ENCODE results near the gene OR6C68. TPM values are rescaled to one million over a fixed set of nuclear protein-coding genes. Genes with fewer than 3 reads are reported as not detected.
"Not testable (repeated sequence)": the region's sequence is repeated elsewhere in the genome, so short reads cannot be mapped to it uniquely, and the experiment has no call there.

OR6C68 gene
- polyA plus RNA-seq, 1 experiment, result not detected

GRCh38 chr12:55467836-55468235 is 24.3 kb upstream of the OR6C68 start:
- TF ChIP-seq CTCF (IDR thresholded peaks at IDR 0.05; ENCODE audit: insufficient read depth, low read depth, low read length), result no peak
- DNase-seq (ENCODE audit: low read depth), result no peak
- H3K4me3 ChIP-seq (ENCODE audit: low read depth, low read length), result no peak overlapping the region
- no peaks in the 10 kb centered on the region for H3K27me3 ChIP-seq (ENCODE audit: control insufficient read depth, insufficient read depth, low read length)
- no peaks in the 10 kb centered on the region for H3K36me3 ChIP-seq (ENCODE audit: control insufficient read depth, insufficient read depth, low read length)
- CTCF ChIA-PET, result no interaction called here
- POLR2A ChIA-PET, result no interaction called here

GRCh38 chr12:55469291-55469690 is 22.9 kb upstream of the OR6C68 start:
- no peak overlapping the region for H3K4me3 ChIP-seq (ENCODE audit: low read depth, low read length)
- TF ChIP-seq CTCF (IDR thresholded peaks at IDR 0.05; ENCODE audit: insufficient read depth, low read depth, low read length), result no peak
- no peaks in the 10 kb centered on the region for H3K36me3 ChIP-seq (ENCODE audit: control insufficient read depth, insufficient read depth, low read length)
- no peak for DNase-seq (ENCODE audit: low read depth)
- ChIA-PET POLR2A (no interaction called here), CTCF (no interaction called here)
- H3K27me3 ChIP-seq (ENCODE audit: control insufficient read depth, insufficient read depth, low read length), result no peaks in the 10 kb centered on the region

GRCh38 chr12:55470088-55470829 is 21.9 kb upstream of the OR6C68 start, which contains the start of gene OR6C70:
TSS of gene OR6C70 (minus strand) at chr12:55470138. CDS start at chr12:55470138, 0 bp downstream.
- CTCF ChIA-PET, result no interaction called here
- no peak within 1 kb of the TSS for H3K4me3 ChIP-seq (ENCODE audit: low read depth, low read length)
- no peaks in the 10 kb centered on the region for H3K36me3 ChIP-seq (ENCODE audit: control insufficient read depth, insufficient read depth, low read length)
- TF ChIP-seq CTCF (IDR thresholded peaks at IDR 0.05; ENCODE audit: insufficient read depth, low read depth, low read length), result no peak
- no peak for DNase-seq (ENCODE audit: low read depth)
- POLR2A ChIA-PET, result no interaction called here
- H3K27me3 ChIP-seq (ENCODE audit: control insufficient read depth, insufficient read depth, low read length), result no peaks in the 10 kb centered on the region

- Histone ChIP-seq H3K36me3 (ENCODE audit: control insufficient read depth, insufficient read depth, low read length) (no peaks in the 10 kb centered on the region), H3K27me3 (ENCODE audit: control insufficient read depth, insufficient read depth, low read length) (no peaks in the 10 kb centered on the region), H3K4me3 (ENCODE audit: low read depth, low read length) (no peak overlapping the region)
- TF ChIP-seq CTCF (IDR thresholded peaks at IDR 0.05; ENCODE audit: insufficient read depth, low read depth, low read length), result no peak
- ChIA-PET POLR2A (no interaction called here), CTCF (no interaction called here)
- DNase-seq (ENCODE audit: low read depth), result no peak
Observed at GRCh38 chr12:55472264-55472663, 19.9 kb upstream of the OR6C68 start.

- DNase-seq (ENCODE audit: low read depth); CTCF ChIA-PET; H3K27me3 ChIP-seq (ENCODE audit: control insufficient read depth, insufficient read depth, low read length); POLR2A ChIA-PET; H3K36me3 ChIP-seq (ENCODE audit: control insufficient read depth, insufficient read depth, low read length); H3K4me3 ChIP-seq (ENCODE audit: low read depth, low read length): not testable (repeated sequence)
Observed at GRCh38 chr12:55479136-55479535, 13.0 kb upstream of the OR6C68 start.

GRCh38 chr12:55484284-55484683 is 7.9 kb upstream of the OR6C68 start:
- POLR2A ChIA-PET; DNase-seq (ENCODE audit: low read depth); H3K36me3 ChIP-seq (ENCODE audit: control insufficient read depth, insufficient read depth, low read length); CTCF ChIA-PET; H3K27me3 ChIP-seq (ENCODE audit: control insufficient read depth, insufficient read depth, low read length); H3K4me3 ChIP-seq (ENCODE audit: low read depth, low read length): not testable (repeated sequence)

Measured in BJ (cell line).